ENCODE measurements around the gene UPB1.
A peak's percentile ranks its signal among the peaks of the same experiment; 100 is the strongest.
"Not testable (repeated sequence)": the region's sequence is repeated elsewhere in the genome, so short reads cannot be mapped to it uniquely, and the experiment has no call there.

Gene UPB1

DNA sequence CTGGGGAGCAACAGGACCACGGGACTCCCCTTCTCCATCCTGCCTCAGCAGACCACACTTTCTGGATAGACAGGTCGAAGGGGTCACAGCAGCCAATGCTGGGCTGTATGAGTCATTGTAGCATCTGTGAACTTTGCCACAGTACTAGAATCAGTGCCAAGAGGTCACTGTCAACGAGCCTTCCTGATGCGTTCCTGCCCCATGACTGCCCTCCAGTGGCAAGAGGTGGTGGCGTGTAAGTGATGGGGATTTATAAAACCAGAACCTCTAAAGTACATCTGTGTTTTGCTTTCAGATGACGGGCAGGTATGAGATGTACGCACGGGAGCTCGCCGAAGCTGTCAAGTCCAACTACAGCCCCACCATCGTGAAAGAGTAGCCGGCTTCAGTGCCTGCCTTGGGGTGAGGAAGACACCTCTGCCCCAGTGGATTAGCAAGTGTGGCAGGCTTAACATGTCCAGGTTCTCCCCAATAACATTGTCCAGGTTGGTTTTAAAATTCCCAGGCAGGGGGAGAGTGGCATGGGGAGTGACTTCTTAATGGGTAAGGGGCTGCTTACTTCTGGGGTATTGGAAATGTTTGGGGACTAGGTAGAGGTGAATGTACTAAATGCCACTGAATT lies 30.4 kb downstream of the UPB1 start:
- H3K4me3 ChIP-seq (ENCODE audit: low read depth, low read length), result no peak overlapping the region
- peak; percentile 96 for TF ChIP-seq CTCF (IDR thresholded peaks at IDR 0.05; ENCODE audit: insufficient read depth, low read depth, low read length, missing control alignments)
- peak; percentile 92 for DNase-seq (ENCODE audit: low read depth)

GRCh38 chr22:24526191-24526590 lies 31.1 kb downstream of the UPB1 start:
- no peak for TF ChIP-seq CTCF (IDR thresholded peaks at IDR 0.05; ENCODE audit: insufficient read depth, low read depth, low read length, missing control alignments)
- no peak for DNase-seq (ENCODE audit: low read depth)
- H3K4me3 ChIP-seq (ENCODE audit: low read depth, low read length), result no peak overlapping the region

GRCh38 chr22:24529898-24530297 lies 34.8 kb downstream of the UPB1 start:
- no peak for DNase-seq (ENCODE audit: low read depth)

GRCh38 chr22:24530968-24531367 lies 35.8 kb downstream of the UPB1 start:
- DNase-seq (ENCODE audit: low read depth), result not testable (repeated sequence)

More at GRCh38 chr22:24529898-24530297, 34.8 kb downstream of the UPB1 start:
- no peak overlapping the region for H3K4me3 ChIP-seq (ENCODE audit: low read depth, low read length)
- TF ChIP-seq CTCF (IDR thresholded peaks at IDR 0.05; ENCODE audit: insufficient read depth, low read depth, low read length, missing control alignments), result no peak

DNA sequence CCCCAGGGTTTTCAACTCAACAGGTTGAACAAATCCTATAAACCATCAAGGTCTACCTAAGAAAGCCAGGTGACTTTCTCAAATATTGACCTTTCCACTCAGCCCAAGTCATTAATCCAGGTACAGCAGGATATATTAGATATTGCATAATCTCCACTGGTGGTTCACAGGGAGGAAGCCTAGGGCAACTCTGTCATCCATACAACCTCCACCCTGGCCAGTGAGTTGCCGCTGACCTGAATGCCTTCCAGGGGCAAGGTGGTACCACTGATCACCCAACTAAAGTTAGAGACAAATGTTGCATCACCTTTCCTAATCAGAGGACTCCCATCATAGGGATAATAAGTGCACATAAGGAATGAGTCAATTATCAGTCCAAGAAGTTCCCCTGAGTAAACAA lies 36.9 kb downstream of the UPB1 start:
- H3K4me3 ChIP-seq (ENCODE audit: low read depth, low read length), result no peak overlapping the region
- TF ChIP-seq CTCF (IDR thresholded peaks at IDR 0.05; ENCODE audit: insufficient read depth, low read depth, low read length, missing control alignments), result no peak
- DNase-seq (ENCODE audit: low read depth), result no peak

More at GRCh38 chr22:24530968-24531367, 35.8 kb downstream of the UPB1 start:
- H3K4me3 ChIP-seq (ENCODE audit: low read depth, low read length), result not testable (repeated sequence)

DNA sequence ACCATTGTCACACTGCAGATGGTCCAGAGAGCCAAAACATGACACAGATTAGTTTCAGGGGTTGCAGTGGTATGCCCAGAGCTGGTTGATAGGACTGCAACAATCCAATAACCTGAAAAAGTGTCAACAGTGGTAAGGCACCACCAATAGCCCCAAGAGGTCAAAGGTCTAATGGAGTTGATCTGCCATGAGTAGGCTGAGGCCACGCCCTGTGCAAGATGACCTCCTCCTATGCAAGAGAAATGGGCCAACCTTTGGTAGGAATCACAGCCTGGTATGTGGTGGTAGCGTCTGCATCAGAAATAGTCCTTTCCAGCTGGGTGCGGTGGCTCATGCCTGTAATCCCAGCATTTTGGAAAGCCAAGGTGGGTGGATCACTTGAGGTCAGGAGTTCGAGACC lies 40.2 kb downstream of the UPB1 start:
- no peak for TF ChIP-seq CTCF (IDR thresholded peaks at IDR 0.05; ENCODE audit: insufficient read depth, low read depth, low read length, missing control alignments)
- DNase-seq (ENCODE audit: low read depth), result no peak
- no peak overlapping the region for H3K4me3 ChIP-seq (ENCODE audit: low read depth, low read length)

DNA sequence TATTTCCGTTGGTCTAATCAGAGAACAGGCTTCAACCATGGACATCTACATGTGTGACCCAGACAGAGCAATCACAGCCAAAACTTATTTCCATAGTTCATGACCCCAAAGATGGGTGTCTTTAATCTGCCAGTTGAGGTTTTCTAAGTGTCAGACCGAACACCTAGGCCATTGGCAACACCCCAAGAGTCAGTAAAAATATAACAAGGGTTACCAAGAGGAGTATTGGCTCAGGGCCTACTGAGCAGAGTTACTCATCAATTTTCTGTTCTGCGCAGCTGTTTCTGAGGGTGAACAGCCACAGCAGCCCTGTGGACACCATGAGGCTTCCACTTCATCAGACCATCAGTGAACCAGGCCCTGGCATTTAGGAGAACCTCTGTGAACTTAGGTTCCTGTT lies 41.0 kb downstream of the UPB1 start:
- DNase-seq (ENCODE audit: low read depth), result no peak
- no peak for TF ChIP-seq CTCF (IDR thresholded peaks at IDR 0.05; ENCODE audit: insufficient read depth, low read depth, low read length, missing control alignments)
- no peak overlapping the region for H3K4me3 ChIP-seq (ENCODE audit: low read depth, low read length)
